ENCODE data around the gene ERICH2. TPM values are rescaled to one million over a fixed set of nuclear protein-coding genes. Genes with fewer than 3 reads are reported as not detected.

ERICH2 gene
- total and polyA plus RNA-seq, 2 of the 13 experiments (the other 11 are each of a cell fraction or from before 2014, with no cell fraction given), result not detected

- TF ChIP-seq AHR (CRISPR knock-in tag; IDR thresholded peaks at IDR 0.05) (no peak), ZMYM3 (CRISPR knock-in tag; IDR thresholded peaks at IDR 0.05) (peak; percentile 65; the same call in 1 of the 2 replicates), KLF12 (CRISPR knock-in tag; IDR thresholded peaks at IDR 0.05; ENCODE audit: borderline replicate concordance) (no peak), JARID2 (CRISPR knock-in tag; IDR thresholded peaks at IDR 0.05; ENCODE audit: insufficient replicate concordance) (no peak), ZFP91 (CRISPR knock-in tag; IDR thresholded peaks at IDR 0.05; ENCODE audit: borderline replicate concordance) (no peak), ZNF44 (CRISPR knock-in tag; IDR thresholded peaks at IDR 0.05) (no peak), POLR2AphosphoS2 (IDR thresholded peaks at IDR 0.05; ENCODE audit: low read depth, low read length) (no peak), GLI4 (CRISPR knock-in tag; IDR thresholded peaks at IDR 0.05; ENCODE audit: borderline replicate concordance) (no peak), ZKSCAN8 (CRISPR knock-in tag; IDR thresholded peaks at IDR 0.05; ENCODE audit: borderline replicate concordance) (peak; percentile 73; the same call in 1 of the 2 replicates), BRF2 (CRISPR knock-in tag; IDR thresholded peaks at IDR 0.05) (no peak), ZBTB42 (CRISPR knock-in tag; IDR thresholded peaks at IDR 0.05) (no peak), DNMT3B (CRISPR knock-in tag; conservative IDR thresholded peaks at IDR 0.05) (no peak), ASH2L (IDR thresholded peaks at IDR 0.05; ENCODE audit: insufficient read length, low read depth, low read length) (peak; percentile 54), KMT2A (CRISPR knock-in tag; IDR thresholded peaks at IDR 0.05) (no peak; the same call in 1 of the 2 replicates), SIN3B (IDR thresholded peaks at IDR 0.05; ENCODE audit: low read length) (no peak), GMEB2 (CRISPR knock-in tag; IDR thresholded peaks at IDR 0.05; ENCODE audit: low read depth) (no peak), PAX8 (CRISPR knock-in tag; IDR thresholded peaks at IDR 0.05; ENCODE audit: borderline replicate concordance) (no peak), ZNF24 (IDR thresholded peaks at IDR 0.05) (no peak), GABPB1 (CRISPR knock-in tag; IDR thresholded peaks at IDR 0.05) (peak; percentile 57; the same call in 1 of the 2 replicates), ZNF839 (CRISPR knock-in tag; IDR thresholded peaks at IDR 0.05; ENCODE audit: borderline replicate concordance) (no peak), ZNF567 (CRISPR knock-in tag; IDR thresholded peaks at IDR 0.05; ENCODE audit: borderline replicate concordance) (0 out of 2 replicates have a peak, but pooled peaks have one; percentile 15), ZNF263 (CRISPR knock-in tag; IDR thresholded peaks at IDR 0.05) (0 out of 2 replicates have a peak, but pooled peaks have one; percentile 36), THYN1 (CRISPR knock-in tag; IDR thresholded peaks at IDR 0.05; ENCODE audit: borderline replicate concordance, low read depth) (no peak), ZNF362 (CRISPR knock-in tag; IDR thresholded peaks at IDR 0.05; ENCODE audit: borderline replicate concordance) (peak; percentile 95), GTF3A (CRISPR knock-in tag; conservative IDR thresholded peaks at IDR 0.05) (no peak)
Observed at GRCh38 chr2:170744248-170745002, 25.8 kb upstream of the ERICH2 start (continued).
